Measurements from ENCODE around the gene MYEOV. TPM values are rescaled to one million over a fixed set of nuclear protein-coding genes. Genes with fewer than 3 reads are reported as not detected.

The MYEOV gene
- total and polyA plus RNA-seq, 2 of the 8 experiments (the other 6 are each of a cell fraction or from before 2014, with no cell fraction given), result 0.44 to 0.67 TPM

GRCh38 chr11:69285766-69286165 lies 8.2 kb upstream of the MYEOV start (continued):
- TF ChIP-seq, protein P1, sequence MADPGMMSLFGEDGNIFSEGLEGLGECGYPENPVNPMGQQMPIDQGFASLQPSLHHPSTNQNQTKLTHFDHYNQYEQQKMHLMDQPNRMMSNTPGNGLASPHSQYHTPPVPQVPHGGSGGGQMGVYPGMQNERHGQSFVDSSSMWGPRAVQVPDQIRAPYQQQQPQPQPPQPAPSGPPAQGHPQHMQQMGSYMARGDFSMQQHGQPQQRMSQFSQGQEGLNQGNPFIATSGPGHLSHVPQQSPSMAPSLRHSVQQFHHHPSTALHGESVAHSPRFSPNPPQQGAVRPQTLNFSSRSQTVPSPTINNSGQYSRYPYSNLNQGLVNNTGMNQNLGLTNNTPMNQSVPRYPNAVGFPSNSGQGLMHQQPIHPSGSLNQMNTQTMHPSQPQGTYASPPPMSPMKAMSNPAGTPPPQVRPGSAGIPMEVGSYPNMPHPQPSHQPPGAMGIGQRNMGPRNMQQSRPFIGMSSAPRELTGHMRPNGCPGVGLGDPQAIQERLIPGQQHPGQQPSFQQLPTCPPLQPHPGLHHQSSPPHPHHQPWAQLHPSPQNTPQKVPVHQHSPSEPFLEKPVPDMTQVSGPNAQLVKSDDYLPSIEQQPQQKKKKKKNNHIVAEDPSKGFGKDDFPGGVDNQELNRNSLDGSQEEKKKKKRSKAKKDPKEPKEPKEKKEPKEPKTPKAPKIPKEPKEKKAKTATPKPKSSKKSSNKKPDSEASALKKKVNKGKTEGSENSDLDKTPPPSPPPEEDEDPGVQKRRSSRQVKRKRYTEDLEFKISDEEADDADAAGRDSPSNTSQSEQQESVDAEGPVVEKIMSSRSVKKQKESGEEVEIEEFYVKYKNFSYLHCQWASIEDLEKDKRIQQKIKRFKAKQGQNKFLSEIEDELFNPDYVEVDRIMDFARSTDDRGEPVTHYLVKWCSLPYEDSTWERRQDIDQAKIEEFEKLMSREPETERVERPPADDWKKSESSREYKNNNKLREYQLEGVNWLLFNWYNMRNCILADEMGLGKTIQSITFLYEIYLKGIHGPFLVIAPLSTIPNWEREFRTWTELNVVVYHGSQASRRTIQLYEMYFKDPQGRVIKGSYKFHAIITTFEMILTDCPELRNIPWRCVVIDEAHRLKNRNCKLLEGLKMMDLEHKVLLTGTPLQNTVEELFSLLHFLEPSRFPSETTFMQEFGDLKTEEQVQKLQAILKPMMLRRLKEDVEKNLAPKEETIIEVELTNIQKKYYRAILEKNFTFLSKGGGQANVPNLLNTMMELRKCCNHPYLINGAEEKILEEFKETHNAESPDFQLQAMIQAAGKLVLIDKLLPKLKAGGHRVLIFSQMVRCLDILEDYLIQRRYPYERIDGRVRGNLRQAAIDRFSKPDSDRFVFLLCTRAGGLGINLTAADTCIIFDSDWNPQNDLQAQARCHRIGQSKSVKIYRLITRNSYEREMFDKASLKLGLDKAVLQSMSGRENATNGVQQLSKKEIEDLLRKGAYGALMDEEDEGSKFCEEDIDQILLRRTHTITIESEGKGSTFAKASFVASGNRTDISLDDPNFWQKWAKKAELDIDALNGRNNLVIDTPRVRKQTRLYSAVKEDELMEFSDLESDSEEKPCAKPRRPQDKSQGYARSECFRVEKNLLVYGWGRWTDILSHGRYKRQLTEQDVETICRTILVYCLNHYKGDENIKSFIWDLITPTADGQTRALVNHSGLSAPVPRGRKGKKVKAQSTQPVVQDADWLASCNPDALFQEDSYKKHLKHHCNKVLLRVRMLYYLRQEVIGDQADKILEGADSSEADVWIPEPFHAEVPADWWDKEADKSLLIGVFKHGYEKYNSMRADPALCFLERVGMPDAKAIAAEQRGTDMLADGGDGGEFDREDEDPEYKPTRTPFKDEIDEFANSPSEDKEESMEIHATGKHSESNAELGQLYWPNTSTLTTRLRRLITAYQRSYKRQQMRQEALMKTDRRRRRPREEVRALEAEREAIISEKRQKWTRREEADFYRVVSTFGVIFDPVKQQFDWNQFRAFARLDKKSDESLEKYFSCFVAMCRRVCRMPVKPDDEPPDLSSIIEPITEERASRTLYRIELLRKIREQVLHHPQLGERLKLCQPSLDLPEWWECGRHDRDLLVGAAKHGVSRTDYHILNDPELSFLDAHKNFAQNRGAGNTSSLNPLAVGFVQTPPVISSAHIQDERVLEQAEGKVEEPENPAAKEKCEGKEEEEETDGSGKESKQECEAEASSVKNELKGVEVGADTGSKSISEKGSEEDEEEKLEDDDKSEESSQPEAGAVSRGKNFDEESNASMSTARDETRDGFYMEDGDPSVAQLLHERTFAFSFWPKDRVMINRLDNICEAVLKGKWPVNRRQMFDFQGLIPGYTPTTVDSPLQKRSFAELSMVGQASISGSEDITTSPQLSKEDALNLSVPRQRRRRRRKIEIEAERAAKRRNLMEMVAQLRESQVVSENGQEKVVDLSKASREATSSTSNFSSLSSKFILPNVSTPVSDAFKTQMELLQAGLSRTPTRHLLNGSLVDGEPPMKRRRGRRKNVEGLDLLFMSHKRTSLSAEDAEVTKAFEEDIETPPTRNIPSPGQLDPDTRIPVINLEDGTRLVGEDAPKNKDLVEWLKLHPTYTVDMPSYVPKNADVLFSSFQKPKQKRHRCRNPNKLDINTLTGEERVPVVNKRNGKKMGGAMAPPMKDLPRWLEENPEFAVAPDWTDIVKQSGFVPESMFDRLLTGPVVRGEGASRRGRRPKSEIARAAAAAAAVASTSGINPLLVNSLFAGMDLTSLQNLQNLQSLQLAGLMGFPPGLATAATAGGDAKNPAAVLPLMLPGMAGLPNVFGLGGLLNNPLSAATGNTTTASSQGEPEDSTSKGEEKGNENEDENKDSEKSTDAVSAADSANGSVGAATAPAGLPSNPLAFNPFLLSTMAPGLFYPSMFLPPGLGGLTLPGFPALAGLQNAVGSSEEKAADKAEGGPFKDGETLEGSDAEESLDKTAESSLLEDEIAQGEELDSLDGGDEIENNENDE (IDR thresholded peaks at IDR 0.05; ENCODE audit: insufficient replicate concordance, low read length), result no peak
- no peak for TF ChIP-seq TEAD4 (IDR thresholded peaks at IDR 0.05; ENCODE audit: low read depth, low read length)
- no peak for TF ChIP-seq ASH2L (IDR thresholded peaks at IDR 0.05; ENCODE audit: low read length)
- TF ChIP-seq EP300 (IDR thresholded peaks at IDR 0.05; ENCODE audit: borderline replicate concordance in 1 of 2, low read depth in 2 of 2, low read length in 2 of 2), result no peak
- TF ChIP-seq POLR2AphosphoS5 (IDR thresholded peaks at IDR 0.05; ENCODE audit: low read depth, low read length), result no peak
- TF ChIP-seq RNF2 (IDR thresholded peaks at IDR 0.05; ENCODE audit: borderline replicate concordance, low read depth, low read length, missing control alignments, poor library complexity, severe bottlenecking), result no peak
- TF ChIP-seq CREB1 (IDR thresholded peaks at IDR 0.05), result no peak
- no peak for TF ChIP-seq HDAC2 (IDR thresholded peaks at IDR 0.05; ENCODE audit: borderline replicate concordance in 1 of 2, low read depth in 2 of 2, low read length in 2 of 2)
- TF ChIP-seq SP2 (IDR thresholded peaks at IDR 0.05; ENCODE audit: low read length), result no peak
- TF ChIP-seq EZH2 (IDR thresholded peaks at IDR 0.05; ENCODE audit: low read depth, low read length, severe bottlenecking), result no peak
- TF ChIP-seq MAFK (IDR thresholded peaks at IDR 0.05; ENCODE audit: low read depth, low read length), result no peak
- TF ChIP-seq KDM4A (IDR thresholded peaks at IDR 0.05; ENCODE audit: low read depth, low read length, severe bottlenecking), result no peak

Measured in H1 (cell line).